Measurements from ENCODE around the gene GRPEL2.
"Not testable (repeated sequence)": the region's sequence is repeated elsewhere in the genome, so short reads cannot be mapped to it uniquely, and the experiment has no call there.

GRPEL2 gene

DNA sequence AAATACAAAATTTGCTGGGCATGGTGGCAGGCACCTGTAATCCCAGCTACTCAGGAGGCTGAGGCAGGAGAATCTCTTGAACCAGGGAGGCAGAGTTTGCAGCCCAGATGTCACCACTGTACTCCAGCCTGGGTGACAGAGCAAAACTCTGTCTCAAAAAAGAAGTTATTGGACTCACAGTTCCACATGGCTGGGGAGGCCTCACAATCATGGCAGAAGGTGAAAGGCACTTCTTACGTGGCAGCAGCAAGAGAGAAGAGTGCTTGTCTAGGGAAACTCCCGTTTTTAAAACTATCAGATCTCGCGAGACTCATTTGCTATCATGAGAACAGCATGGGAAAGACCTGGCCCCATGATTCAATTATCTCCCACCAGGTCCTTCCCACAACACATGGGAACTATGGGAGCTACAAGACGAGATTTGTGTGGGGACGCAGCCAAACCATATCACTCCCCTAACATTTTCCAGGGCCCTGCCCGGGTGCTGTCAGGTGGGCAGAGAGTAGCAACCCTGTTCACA, 53.5 kb downstream of the GRPEL2 start:
- not testable (repeated sequence) for DNase-seq (ENCODE audit: low spot score)

DNA sequence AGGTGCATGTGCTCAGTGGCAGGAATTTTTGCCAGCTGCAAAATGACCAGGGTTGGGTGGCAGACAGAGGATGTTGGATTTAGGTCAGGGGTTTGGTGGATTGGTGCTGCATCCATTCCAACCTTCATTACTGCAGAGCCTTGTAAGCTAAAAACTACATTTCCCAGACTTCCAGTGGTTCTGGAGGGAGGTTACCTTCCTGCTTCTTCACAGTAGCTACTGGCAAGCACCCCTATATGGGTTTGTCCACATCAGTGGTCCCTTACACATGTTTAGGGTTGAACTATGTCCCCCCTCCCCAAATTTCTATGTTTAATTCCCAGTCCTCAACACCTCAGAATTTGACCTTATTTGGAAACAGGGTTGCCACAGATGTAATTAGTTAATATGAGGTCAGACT, 54.5 kb downstream of the GRPEL2 start:
- no peak for DNase-seq (ENCODE audit: low spot score)

DNA sequence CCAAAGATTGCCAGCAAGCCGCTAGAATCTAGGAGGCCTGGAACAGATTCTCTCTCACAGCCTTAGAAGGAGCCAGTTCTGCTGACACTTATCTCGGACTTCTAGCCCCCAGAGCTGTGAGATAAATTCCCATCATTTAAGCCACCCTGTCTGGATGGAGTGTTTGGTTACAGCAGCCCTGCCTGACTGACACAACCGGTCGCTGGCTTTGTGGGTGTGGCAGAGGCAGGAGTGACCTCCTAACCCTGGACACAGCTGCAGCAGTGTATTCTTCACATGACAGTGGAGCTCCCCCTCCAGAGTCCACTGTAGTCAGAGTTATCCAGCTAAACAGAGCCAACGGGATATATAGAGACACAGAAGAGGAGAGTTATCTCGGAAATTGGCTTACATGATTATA, 55.0 kb downstream of the GRPEL2 start:
- no peak for DNase-seq (ENCODE audit: low spot score)

- no peak for DNase-seq (ENCODE audit: low spot score)
These were observed 55.8 kb downstream of the GRPEL2 start for GRCh38 chr5:149401051-149401450.

GRCh38 chr5:149402291-149402690, 57.0 kb downstream of the GRPEL2 start:
- no peak for DNase-seq (ENCODE audit: low spot score)
